DLD1 (cell line): ENCODE results near the gene CCDC183.
"Not testable (repeated sequence)": the region's sequence is repeated elsewhere in the genome, so short reads cannot be mapped to it uniquely, and the experiment has no call there.

Source experiments
- in situ Hi-C: cut with HindIII; loops from 2 replicates; pipeline ENCODE4 v1.10.0; 2017; ENCODE audit warnings: low sequenced_read_pairs

The CCDC183 gene

DNA sequence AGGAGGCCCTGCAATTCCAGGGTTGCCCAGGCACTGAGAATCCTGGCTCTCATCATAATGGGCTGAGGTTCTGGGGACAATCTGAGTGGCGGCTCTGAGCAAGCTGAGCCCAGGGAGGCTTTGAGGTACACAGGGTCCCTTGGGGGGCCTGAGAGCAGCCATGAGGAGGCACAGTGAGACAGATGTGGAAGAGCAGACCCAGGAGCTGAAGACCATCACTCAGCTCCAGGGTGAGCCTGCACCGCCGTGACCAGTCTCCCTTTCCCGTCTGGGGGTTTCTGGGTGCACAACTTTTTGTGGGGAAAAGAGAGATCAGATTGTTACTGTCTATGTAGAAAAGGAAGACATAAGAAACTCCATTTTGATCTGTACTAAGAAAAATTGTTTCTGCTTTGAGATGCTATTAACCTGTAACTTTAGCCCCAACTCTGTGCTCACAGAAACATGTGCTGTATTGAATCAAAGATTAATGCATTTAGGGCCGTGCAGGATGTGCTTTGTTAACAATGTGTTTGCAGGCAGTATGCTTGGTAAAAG, at the start of gene CCDC183:
Gene CCDC183 (plus strand): TSS at position 101 of the 537 bp plus-strand sequence. CDS start 60 bp downstream, at position 161.
- in situ Hi-C loops: no loop called here

DNA sequence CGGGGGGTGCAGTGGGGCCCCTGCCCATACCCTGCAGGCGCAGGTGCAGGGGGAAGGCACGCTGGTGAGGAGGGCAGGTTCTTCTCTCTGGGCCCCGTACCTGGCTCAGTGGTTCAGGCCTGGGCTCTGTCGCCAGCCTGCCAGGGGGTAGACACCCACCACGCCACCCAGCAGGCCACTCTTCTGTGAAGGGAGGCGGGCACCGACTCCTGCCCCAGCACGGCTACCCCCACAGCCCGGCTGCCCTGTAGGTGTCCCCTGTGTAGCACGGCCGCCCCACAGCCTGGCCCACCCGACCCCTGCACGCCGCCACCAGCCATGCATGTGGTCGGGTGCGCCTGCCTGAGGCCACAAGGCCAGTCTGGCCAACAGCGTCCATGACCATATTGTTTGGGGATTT, 49.5 kb upstream of the CCDC183 start:
- in situ Hi-C loops: no loop called here

DNA sequence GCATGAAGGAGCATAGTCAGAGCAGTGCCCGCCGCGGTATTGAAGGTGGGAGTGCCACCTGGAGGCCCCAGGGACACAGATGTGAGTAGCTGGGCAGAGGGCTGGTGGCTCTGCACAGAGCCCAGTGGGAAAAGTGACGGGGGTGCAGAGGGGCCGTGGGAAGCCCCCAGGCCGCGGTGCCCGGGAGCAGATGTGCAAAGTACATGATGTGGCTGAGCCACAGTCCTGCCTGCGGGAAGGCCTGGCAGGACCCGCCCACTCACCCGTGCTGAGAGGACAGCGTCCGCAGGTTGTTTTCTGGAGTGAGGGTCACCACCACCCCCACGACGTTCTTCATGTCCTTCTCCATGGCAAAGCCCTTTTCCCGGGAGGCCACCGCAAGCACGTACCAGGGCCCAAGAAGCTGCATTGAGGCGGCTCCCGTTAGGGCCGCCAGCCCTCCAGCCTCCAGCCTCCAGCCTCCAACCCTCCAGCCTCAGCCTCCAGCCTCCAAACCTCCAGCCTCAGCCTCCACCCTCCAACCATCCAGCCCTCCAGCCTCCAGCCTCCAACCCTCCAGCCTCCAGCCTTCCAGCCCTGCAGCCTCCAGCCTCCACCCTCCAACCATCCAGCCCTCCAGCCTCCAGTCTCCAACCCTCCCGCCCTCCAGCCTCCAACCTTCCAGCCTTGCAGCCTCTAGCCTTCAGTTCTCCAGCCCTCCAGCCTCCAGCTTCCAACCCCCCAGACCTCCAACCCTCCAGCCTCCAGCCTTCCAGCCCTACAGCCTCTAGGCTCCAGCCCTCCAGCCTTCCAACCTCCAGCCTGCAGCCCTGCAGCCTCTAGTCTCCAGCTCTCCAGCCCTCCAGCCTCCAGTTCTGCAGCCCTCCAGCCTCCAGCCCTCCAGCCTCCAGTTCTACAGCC, 48.7 kb upstream of the CCDC183 start:
- in situ Hi-C loops: no loop called here

- in situ Hi-C loops: no loop called here
Measured at GRCh38 chr9:136748201-136748600, 47.9 kb upstream of the CCDC183 start, which contains the start of gene LCN6. LCN6 (minus strand) TSS chr9:136748525; CDS start chr9:136748483, 42 bp downstream.

GRCh38 chr9:136748666-136749611, 47.2 kb upstream of the CCDC183 start:
- in situ Hi-C loops: no loop called here

GRCh38 chr9:136750526-136750925, 45.6 kb upstream of the CCDC183 start:
- in situ Hi-C loops: no loop called here

DNA sequence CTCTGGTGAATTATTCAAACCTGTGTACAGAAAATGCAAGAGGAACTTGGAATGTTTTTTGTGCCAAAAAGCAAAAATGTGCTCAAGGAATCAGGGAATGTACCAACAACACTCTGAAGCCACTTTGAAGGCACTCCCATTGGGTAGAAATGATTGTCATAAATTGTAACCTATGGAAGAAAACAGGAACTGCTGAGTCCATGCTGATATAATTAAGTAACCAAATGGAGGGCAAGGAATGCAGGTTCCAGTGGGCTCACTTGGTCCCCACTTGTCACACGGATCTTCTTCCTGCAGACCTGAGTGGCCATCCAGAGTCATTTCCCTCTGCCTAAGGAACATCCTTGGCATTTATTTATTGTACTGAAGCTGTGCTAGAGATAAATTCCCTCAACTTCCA, 44.9 kb upstream of the CCDC183 start:
- in situ Hi-C loops: no loop called here

DNA sequence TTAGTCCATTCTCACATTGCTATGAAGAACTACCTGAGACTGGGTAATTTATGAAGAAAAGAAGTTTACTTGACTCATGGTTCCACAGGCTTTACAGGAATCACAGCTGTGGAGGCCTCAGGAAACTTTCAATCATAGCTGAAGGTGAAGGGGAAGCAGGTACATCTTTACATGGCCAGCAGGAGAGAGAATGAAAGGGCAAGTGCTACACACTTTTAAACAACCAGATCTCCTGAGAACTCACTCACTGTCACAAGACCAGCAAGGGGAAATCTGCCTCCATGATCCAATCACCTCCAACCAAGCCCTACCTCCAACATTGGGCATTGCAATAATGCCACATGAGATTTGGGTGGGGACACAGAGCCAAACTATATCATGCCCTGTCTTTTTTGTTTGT, 44.3 kb upstream of the CCDC183 start:
- in situ Hi-C loops: no loop called here

DNA sequence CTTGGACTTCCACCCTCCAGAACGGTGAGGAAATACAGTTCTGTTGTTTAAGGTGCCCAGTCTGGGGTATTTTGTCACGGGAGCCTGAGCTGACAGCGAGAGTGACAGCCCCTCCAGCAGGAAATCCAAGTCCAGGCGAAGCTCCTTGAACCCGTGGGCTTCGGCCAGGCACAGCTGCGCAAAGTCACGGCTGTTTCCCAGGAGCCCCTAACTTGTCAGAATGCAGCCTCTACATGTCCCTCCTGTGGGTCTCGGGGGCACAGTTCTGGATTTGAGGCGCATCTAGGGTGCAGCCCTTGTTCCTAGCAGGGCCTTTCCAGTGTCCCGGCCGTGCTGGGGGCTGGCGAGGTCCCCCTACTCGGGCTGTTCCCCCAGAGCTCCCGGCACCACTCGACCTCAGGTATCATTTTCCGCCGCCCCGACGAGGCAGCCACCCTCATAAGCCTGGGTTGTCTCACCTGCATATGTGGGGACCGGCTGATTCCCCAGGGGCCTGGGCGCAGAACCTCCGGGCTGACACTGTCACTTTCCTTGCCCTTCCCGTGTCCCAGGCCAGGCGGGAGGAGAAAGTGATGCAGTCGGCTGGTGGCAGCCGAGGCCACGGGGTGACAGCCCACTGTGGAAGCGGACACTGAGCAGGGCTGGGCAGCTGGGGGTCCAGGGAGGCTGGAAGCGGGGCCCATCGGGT, 42.6 kb upstream of the CCDC183 start:
- in situ Hi-C loops: no loop called here

DNA sequence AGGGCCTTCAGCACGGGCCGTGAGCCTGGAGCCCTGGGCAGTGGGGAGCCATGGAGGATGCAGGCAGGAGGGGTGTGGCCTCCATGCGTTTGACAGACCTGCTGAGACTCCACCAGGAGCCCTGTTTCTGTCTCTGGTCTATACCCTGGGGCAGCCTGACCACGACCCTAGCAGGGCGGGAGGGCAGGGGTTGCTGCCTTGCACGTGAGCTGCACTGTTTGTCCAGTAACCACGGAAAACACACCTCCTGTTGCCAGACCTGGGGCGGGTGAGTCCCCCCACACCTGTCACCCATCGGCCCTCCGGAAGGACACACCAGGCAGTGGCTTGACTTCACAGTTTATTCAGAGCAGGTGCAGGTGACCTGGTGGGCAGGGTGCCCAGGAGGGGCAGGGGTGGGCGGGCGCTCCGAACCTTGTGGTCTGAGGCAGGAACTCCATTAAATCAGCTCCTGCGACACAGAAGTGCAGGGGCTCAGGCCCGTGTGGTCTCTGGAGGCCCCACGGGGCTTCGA, 42.0 kb upstream of the CCDC183 start:
- in situ Hi-C loops: no loop called here

DNA sequence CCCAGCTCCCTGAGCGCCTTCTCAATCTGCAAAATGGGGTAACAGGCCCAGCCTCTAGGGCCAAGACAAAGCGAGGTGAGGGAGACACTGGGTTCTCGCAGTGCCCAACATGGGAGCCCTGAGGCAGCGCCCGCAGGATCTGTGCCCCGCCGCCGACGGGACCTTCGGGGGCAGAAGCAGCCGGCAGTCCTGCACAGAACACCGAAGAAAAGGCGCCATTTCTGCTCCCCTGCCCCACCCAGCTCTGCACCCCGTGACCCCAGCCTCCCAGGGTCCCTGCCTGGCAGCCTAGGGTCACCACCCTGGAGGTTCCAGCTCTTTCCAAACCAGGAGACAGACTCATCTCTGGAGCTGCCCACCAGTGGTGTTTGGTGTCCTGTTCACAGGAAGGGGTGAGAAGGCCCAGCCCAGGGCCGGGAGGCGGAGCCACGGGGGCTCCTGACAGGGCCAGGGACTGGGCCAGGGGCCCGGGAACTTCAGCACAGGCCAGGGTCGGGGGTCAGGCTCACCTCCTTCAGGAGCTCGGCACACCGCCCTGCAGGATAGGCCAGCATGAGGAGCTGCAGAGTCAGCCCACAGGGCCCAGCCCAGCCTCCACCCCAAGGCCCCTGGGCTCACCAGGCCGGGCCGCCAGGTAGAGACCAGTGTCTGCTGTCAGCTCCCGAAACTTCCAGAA, 41.4 kb upstream of the CCDC183 start:
- in situ Hi-C loops: no loop called here

DNA sequence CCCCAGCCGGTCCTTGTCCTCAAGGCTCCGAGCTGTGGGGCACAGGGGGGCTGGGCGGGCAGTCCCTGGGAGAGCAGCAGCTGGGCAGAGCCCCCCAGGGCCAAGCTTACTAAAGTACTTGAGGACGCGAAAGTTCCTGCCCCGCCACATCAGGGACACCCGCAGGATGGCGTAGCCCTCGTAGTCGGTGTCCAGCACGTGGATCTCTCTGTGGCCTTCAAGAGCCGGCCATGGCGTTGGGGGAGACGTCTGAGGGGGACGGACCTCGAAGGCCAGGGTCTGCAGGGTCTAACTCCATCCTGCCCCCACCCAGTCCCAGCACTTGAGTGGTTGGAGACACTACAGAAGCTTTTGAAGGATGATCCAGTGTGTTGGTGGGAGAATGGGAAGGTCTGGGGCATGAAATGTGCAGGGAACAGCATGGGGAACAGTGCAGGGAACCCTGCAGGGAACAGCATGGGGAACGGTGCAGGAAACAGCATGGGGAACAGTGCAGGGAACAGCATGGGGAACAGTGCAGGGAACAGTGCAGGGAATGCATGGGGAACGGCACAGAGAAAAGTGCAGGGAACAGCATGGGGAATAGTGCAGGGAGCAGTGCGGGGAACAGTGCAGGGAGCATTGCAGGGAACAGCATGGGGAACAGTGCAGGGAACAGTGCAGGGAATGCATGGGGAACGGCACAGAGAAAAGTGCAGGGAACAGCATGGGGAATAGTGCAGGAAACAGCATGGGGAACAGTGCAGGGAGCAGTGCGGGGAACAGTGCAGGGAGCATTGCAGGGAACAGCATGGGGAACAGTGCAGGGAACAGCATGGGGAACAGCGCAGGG, 40.6 kb upstream of the CCDC183 start:
- in situ Hi-C loops: not testable (repeated sequence)

- in situ Hi-C loops: no loop called here
Measured at GRCh38 chr9:136756134-136756438, 40.1 kb upstream of the CCDC183 start.

DNA sequence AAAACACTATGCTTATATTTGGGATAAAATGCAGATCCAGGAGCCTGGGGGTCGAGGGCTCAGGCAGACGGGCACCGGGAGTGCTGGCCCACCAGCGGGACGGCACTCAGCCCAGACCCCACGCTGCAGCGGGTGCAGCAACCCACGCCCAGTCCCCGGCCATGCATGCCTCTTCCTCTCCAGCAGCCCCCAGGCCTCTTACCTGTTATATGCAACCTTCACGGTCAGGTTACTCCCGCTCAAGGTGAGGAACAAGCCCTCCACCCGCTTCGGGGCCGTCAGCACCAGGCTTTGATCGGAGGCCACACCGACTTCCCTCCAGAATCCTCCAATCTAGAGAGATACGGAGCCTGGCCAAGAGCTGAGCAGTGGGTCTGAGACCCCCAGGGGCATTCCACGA, 39.3 kb upstream of the CCDC183 start:
- in situ Hi-C loops: no loop called here

DNA sequence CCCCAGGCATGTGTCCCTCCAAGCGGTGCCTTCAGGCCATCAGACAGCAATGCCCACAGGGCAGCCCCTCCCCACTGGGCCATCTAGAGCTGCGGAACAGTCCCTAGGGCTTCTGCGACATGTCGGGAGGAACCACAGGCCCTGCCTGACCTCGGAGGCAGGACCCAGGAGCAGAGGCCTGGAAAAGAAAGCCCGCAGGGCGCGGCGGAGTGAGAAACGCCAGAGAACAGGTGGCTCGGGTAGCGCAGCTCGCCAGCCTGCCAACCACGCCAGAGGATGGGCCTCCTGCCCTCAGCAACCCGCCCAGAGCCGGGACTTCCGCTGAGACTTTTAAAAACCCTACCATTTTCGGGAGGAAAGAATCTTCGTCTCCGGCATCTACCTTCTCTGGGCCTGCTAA, 38.8 kb upstream of the CCDC183 start:
- in situ Hi-C loops: no loop called here

GRCh38 chr9:136757751-136758140, 38.4 kb upstream of the CCDC183 start:
- in situ Hi-C loops: no loop called here

GRCh38 chr9:136759001-136759400, 37.1 kb upstream of the CCDC183 start:
- in situ Hi-C loops: no loop called here

GRCh38 chr9:136759436-136760325, 36.5 kb upstream of the CCDC183 start:
- in situ Hi-C loops: no loop called here
